Right atrium auricular region (tissue), 2 donors: ENCODE data around the gene GPC6. TPM values are rescaled to one million over a fixed set of nuclear protein-coding genes. Genes with fewer than 3 reads are reported as not detected.
"Not testable (repeated sequence)": the region's sequence is repeated elsewhere in the genome, so short reads cannot be mapped to it uniquely, and the experiment has no call there.

Source experiments
- DNase-seq: peaks from one replicate; pipeline ENCODE4 v3.0.0-alpha.2; 2019; ENCODE audit warnings: low spot score
- H3K27ac ChIP-seq, 2 donors: fragments of 200-600 bp; sonication (generic); 1 replicate in 1 of 2; 2 replicates in 1 of 2; pipeline ENCODE4 v1.5.1; 2016 to 2019
- H3K27me3 ChIP-seq, 2 donors: fragments of 200-600 bp; sonication (generic); one replicate each; pipeline versions ENCODE4 v1.5.1 to v1.6.0; 2017 to 2019
- H3K36me3 ChIP-seq: fragments of 200-600 bp; sonication (generic); one replicate; pipeline ENCODE4 v1.5.1; 2016
- H3K4me1 ChIP-seq, 2 donors: fragments of 200-600 bp; sonication (generic); one replicate each; pipeline versions ENCODE4 v1.5.1 to v1.6.0; 2017 to 2019
- H3K4me3 ChIP-seq, 2 donors: fragments of 200-600 bp; sonication (generic); 1 replicate in 1 of 2; 2 replicates in 1 of 2; pipeline ENCODE4 v1.5.1; 2017 to 2019; ENCODE audit warnings: mild to moderate bottlenecking in 1 of 2, moderate library complexity in 1 of 2
- H3K9me3 ChIP-seq, 2 donors: fragments of 200-600 bp; sonication (generic); one replicate each; pipeline ENCODE4 v1.5.1; 2019
- CTCF ChIP-seq, 2 donors: fragments of 200-600 bp; sonication (generic); IDR thresholded peaks; one replicate each; pipeline ENCODE4 v1.5.1; 2019; ENCODE audit warnings: antibody characterized with exemption in 2 of 2
- total RNA-seq, 2 donors: library from RNA; depleted of rRNA; stranded (reverse); fragments of >200 nt; gene quantifications; one replicate each; pipeline ENCODE4 v1.1.0, GENCODE V29; 2016

The GPC6 gene
- total RNA-seq, 2 donors from 2014 or later: 1.3 to 3.8 TPM

- no peaks in the 10 kb centered on the region for H3K36me3 ChIP-seq
- no peak for DNase-seq
- TF ChIP-seq CTCF (IDR thresholded peaks at IDR 0.05): no peak
- no peak overlapping the region for H3K4me3 ChIP-seq
- H3K27ac ChIP-seq: no peak overlapping the region
- H3K4me1 ChIP-seq: no peaks in the 10 kb centered on the region
- H3K9me3 ChIP-seq: no peaks in the 10 kb centered on the region
- no peaks in the 10 kb centered on the region for H3K27me3 ChIP-seq
Measured at GRCh38 chr13:93473441-93474270, 247.0 kb downstream of the GPC6 start.

GRCh38 chr13:93476175-93476574 lies 249.6 kb downstream of the GPC6 start:
- Histone ChIP-seq H3K9me3 (no peaks in the 10 kb centered on the region), H3K27me3 (no peaks in the 10 kb centered on the region), H3K36me3 (no peaks in the 10 kb centered on the region), H3K27ac (no peak overlapping the region), H3K4me3 (no peak overlapping the region), H3K4me1 (no peaks in the 10 kb centered on the region)
- TF ChIP-seq CTCF (IDR thresholded peaks at IDR 0.05): no peak
- DNase-seq: no peak

GRCh38 chr13:93477238-93477637 lies 250.6 kb downstream of the GPC6 start:
- H3K4me3 ChIP-seq: no peak overlapping the region
- no peaks in the 10 kb centered on the region for H3K36me3 ChIP-seq
- TF ChIP-seq CTCF (IDR thresholded peaks at IDR 0.05): no peak
- DNase-seq: no peak
- no peaks in the 10 kb centered on the region for H3K4me1 ChIP-seq
- no peak overlapping the region for H3K27ac ChIP-seq
- H3K27me3 ChIP-seq: no peaks in the 10 kb centered on the region
- H3K9me3 ChIP-seq: no peaks in the 10 kb centered on the region

GRCh38 chr13:93480553-93481106 lies 254.0 kb downstream of the GPC6 start:
- Histone ChIP-seq H3K4me3 (no peak overlapping the region), H3K4me1 (no peaks in the 10 kb centered on the region), H3K9me3 (no peaks in the 10 kb centered on the region), H3K27ac (no peak overlapping the region), H3K27me3 (no peaks in the 10 kb centered on the region), H3K36me3 (no peaks in the 10 kb centered on the region)
- no peak for DNase-seq
- no peak for TF ChIP-seq CTCF (IDR thresholded peaks at IDR 0.05)

GRCh38 chr13:93496117-93496516 lies 269.5 kb downstream of the GPC6 start:
- not testable (repeated sequence) for DNase-seq, H3K36me3 ChIP-seq, H3K27me3 ChIP-seq, H3K4me3 ChIP-seq, H3K4me1 ChIP-seq, H3K27ac ChIP-seq, H3K9me3 ChIP-seq

- H3K4me1 ChIP-seq: no peaks in the 10 kb centered on the region
- H3K27ac ChIP-seq: no peak overlapping the region
- no peak overlapping the region for H3K4me3 ChIP-seq
- no peaks in the 10 kb centered on the region for H3K27me3 ChIP-seq
- no peaks in the 10 kb centered on the region for H3K9me3 ChIP-seq
- no peak for TF ChIP-seq CTCF (IDR thresholded peaks at IDR 0.05)
- DNase-seq: no peak
- H3K36me3 ChIP-seq: no peaks in the 10 kb centered on the region
Measured at GRCh38 chr13:93496985-93497673, 270.5 kb downstream of the GPC6 start.
